Heart left ventricle (tissue), 16 donors: ENCODE data around the gene LEPROT. TPM values are rescaled to one million over a fixed set of nuclear protein-coding genes. Genes with fewer than 3 reads are reported as not detected.
A peak's percentile ranks its signal among the peaks of the same experiment; 100 is the strongest.
"Not testable (repeated sequence)": the region's sequence is repeated elsewhere in the genome, so short reads cannot be mapped to it uniquely, and the experiment has no call there.

Source experiments
- ATAC-seq, 4 donors: fragments of 200-7000 bp; cut with Tn5 transposase; one replicate each; pipeline ENCODE4 v1.9.1; 2020 to 2022; ENCODE audit warnings: moderate library complexity in 4 of 4, mild to moderate bottlenecking in 3 of 4, moderate number of reproducible peaks in 1 of 4
- DNase-seq, 5 donors: peaks; one replicate each; pipeline ENCODE4 v3.0.0-alpha.2; 2020
- H3K27ac ChIP-seq, 12 donors: fragments of 200-600 bp; sonication (generic) in 4 of 12; one replicate each; pipeline versions ENCODE4 v1.5.0 to v1.8.0; 2016 to 2022; ENCODE audit warnings: mild to moderate bottlenecking in 2 of 12
- H3K27me3 ChIP-seq, 9 donors: fragments of 200-600 bp; sonication (generic) in 2 of 9; one replicate each; pipeline versions ENCODE4 v1.5.1 to v1.8.0; 2016 to 2022; ENCODE audit warnings: mild to moderate bottlenecking in 3 of 9
- H3K36me3 ChIP-seq, 9 donors: fragments of 200-600 bp; sonication (generic) in 2 of 9; one replicate each; pipeline versions ENCODE4 v1.5.0 to v1.8.0; 2018 to 2022; ENCODE audit warnings: mild to moderate bottlenecking in 2 of 9
- H3K4me1 ChIP-seq, 12 donors: fragments of 200-600 bp; sonication (generic) in 4 of 12; one replicate each; pipeline versions ENCODE4 v1.5.0 to v1.8.0; 2016 to 2022; ENCODE audit warnings: mild to moderate bottlenecking in 3 of 12
- H3K4me3 ChIP-seq, 12 donors: fragments of 200-600 bp; sonication (generic) in 4 of 12; one replicate each; pipeline versions ENCODE4 v1.5.0 to v1.8.0; 2017 to 2022; ENCODE audit warnings: mild to moderate bottlenecking in 9 of 12, moderate library complexity in 4 of 12
- H3K9me3 ChIP-seq, 12 donors: fragments of 200-600 bp; sonication (generic) in 4 of 12; one replicate each; pipeline versions ENCODE4 v1.5.0 to v1.8.0; 2016 to 2022; ENCODE audit warnings: mild to moderate bottlenecking in 1 of 12
- POLR2A ChIP-seq, 2 donors: fragments of 450-650 bp; IDR thresholded peaks; one replicate each; pipeline ENCODE4 v1.6.1; 2017; ENCODE audit warnings: antibody characterized with exemption in 2 of 2, mild to moderate bottlenecking in 2 of 2, moderate library complexity in 2 of 2
- WGBS, 4 donors: extraction: QIAGEN DNeasy Blood & Tissue Kit in 2 of 4; methylation state at CpG; one replicate each; pipeline versions ENCODE4 v1.1.5 to v1.1.7; 2013 to 2018; 5-methylcytosine and 5-hydroxymethylcytosine counted together
- intact Hi-C, 10 donors: fragments of 100-400 bp; cut with DNase I; formaldehyde crosslinking; loops; one replicate each; pipeline versions ENCODE4 v1.11.1 to v1.14.2; 2022
- polyA plus RNA-seq, 2 donors: library from polyadenylated mRNA; stranded (reverse); fragments of 200-250 nt; gene quantifications; one replicate each; pipeline ENCODE4 v1.2.3, GENCODE V29; 2013
- total RNA-seq, 9 donors: library from RNA; depleted of rRNA in 2 of 9; stranded (reverse); fragments of >200 nt in 2 of 9; fragmentation: NEBNext Ultra II Directional in 3 of 9; extraction: Animal tissue kit (Norgen Biotek cat#: 25700) in 3 of 9; gene quantifications; one replicate each; pipeline versions ENCODE4 v1.1.0 to v1.2.4, GENCODE V29; 2016 to 2023
- TF ChIP-seq, protein P1 (sequence below), 12 donors: fragments of 200-600 bp; sonication (generic) in 4 of 12; IDR thresholded peaks; one replicate each; pipeline versions ENCODE4 v1.5.0 to v1.8.0; 2018 to 2022; ENCODE audit warnings: antibody characterized with exemption in 12 of 12, mild to moderate bottlenecking in 5 of 12
- donor health status: ischemic (EF 13 %, LVEDD 7.1; RV severe dilation, severe dysfunction).
- donor health status: healthy with polysubstance abuse.
- donor health status: DM: no; HTN: yes; CAD: no.
- donor health status: DM: no; HTN: no; CAD: no.
- donor health status: ischemic (EF 25% LVEDD 6.9; RV normal size, moderate dysfunction).
- donor health status: ischemic (EF 25% LVEDD 5.7; RV mildly dilated, moderate dysfunction).
- donor health status: healthy.
- donor health status: DM: yes; HTN: yes; CAD: no.
- donor health status: ischemic (EF 35%, LVEDD 5.7; RV mildly dilated, moderate dysfunction).
- donor health status: nonischemic (EF 11% LVEDD 7.7; RV severe dilation, severe dysfunction).
- donor health status: DM: yes; HTN: yes; CAD: no.
- donor health status: PGD.
- donor health status: ischemic (EF 29% LVEDD 5.4; RV normal size, mild dysfunction).
- donor health status: nonischemic (EF 23%, LVEDD 6.1; RV moderate dilation, normal function).

LEPROT gene
- total and polyA plus RNA-seq, 11 donors = 20.8 to 66.2 (median 46.2) TPM

DNA sequence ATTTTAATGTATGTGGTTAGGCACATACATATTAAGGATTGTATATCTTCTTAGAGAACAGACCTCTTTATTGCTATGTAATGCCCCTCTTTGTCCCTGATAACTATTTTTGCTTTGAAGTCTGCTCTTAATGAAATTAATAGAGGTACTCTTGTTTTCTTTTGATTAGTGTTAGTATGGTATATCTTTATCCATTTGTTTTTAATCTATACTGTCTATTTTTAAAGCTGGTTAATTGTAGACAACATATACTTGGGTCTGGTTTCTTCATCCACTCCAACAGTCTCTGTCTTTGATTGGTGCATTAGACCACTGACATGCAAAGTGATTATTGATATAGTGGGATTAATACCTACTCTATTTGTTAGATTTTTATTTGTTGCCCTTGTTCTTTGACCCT lies 36.0 kb downstream of the LEPROT start:
- Histone ChIP-seq H3K36me3 (no peaks in the 10 kb centered on the region), H3K4me1 (no peaks in the 10 kb centered on the region), H3K4me3 (no peak overlapping the region), H3K27me3 (no peaks in the 10 kb centered on the region), H3K9me3 (peaks cover 0 to 9% (median 0%) of the 10 kb centered on the region in 12 donors), H3K27ac (no peak overlapping the region)
- DNase-seq (no peak), ATAC-seq (no peak)
- intact Hi-C loops = no loop called here
- no peak for TF ChIP-seq POLR2A (IDR thresholded peaks at IDR 0.05)
- TF ChIP-seq, protein P1, sequence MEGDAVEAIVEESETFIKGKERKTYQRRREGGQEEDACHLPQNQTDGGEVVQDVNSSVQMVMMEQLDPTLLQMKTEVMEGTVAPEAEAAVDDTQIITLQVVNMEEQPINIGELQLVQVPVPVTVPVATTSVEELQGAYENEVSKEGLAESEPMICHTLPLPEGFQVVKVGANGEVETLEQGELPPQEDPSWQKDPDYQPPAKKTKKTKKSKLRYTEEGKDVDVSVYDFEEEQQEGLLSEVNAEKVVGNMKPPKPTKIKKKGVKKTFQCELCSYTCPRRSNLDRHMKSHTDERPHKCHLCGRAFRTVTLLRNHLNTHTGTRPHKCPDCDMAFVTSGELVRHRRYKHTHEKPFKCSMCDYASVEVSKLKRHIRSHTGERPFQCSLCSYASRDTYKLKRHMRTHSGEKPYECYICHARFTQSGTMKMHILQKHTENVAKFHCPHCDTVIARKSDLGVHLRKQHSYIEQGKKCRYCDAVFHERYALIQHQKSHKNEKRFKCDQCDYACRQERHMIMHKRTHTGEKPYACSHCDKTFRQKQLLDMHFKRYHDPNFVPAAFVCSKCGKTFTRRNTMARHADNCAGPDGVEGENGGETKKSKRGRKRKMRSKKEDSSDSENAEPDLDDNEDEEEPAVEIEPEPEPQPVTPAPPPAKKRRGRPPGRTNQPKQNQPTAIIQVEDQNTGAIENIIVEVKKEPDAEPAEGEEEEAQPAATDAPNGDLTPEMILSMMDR (IDR thresholded peaks at IDR 0.05) = no peak

DNA sequence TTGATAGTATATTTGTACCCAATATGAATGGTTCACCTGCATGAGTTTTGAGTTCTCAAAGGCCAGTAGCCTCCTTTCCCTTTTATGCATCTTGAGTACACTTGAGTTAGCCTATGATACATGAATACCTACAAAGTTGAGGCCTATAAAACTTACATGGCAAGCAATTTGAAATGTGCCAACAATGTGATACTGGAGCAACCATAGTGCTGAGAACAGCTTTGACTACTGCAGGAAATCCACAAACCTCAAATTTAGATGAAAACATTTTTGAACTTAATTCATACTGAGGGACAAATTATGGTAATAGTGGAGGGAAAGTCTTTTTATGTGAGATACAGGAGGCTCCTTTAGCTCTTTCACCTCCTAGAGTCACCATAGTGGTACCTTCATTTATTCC lies 37.4 kb downstream of the LEPROT start:
- no peak for TF ChIP-seq POLR2A (IDR thresholded peaks at IDR 0.05)
- TF ChIP-seq, protein P1 (IDR thresholded peaks at IDR 0.05) = no peak
- no peak for ATAC-seq
- Histone ChIP-seq H3K4me1 (no peaks in the 10 kb centered on the region), H3K9me3 (peaks cover 0 to 9% (median 0%) of the 10 kb centered on the region in 12 donors), H3K36me3 (no peaks in the 10 kb centered on the region), H3K27ac (no peak overlapping the region), H3K4me3 (no peak overlapping the region), H3K27me3 (no peaks in the 10 kb centered on the region)
- intact Hi-C loops = no loop called here
- DNase-seq = no peak

DNA sequence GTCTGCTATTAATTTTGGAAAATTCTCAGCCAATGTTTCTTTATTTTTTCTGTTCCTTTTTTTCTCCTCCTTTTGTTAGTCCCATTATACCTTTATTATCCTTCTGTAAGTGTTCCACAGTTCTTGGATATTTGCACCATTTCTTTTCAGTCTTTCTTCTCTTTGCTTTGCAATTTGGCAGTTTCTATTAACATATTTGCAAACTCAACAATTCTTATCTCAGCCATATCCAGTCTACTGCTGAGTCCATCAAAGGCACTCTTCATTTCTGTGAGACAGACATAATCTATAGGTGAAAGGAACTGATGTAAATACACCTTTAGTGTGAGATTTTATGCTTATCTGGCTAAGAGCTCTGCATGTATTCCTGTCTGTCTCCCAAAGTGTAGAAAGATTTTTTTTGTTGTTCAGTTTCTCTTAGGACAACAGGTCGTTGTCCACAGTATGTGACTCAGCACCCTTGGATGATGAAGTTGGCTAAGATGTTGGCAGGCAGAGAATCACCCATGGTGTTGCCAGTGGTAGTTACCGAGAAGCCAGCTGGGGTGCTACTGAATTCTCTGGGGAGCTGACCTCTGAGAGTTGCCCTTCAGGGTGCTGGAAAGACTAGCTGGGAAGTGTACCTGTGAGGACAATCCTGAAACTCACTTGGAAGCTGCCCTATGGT lies 38.4 kb downstream of the LEPROT start:
- peaks cover 0 to 14% (median 0%) of the 10 kb centered on the region in 12 donors for H3K9me3 ChIP-seq
- 72 to 82% (median 77%) methylated on average over 2 of the region's 2 CpGs for WGBS, 4 donors
- no peak overlapping the region for H3K4me3 ChIP-seq
- no peaks in the 10 kb centered on the region for H3K27me3 ChIP-seq
- no peak for ATAC-seq
- TF ChIP-seq POLR2A (IDR thresholded peaks at IDR 0.05) = no peak
- TF ChIP-seq, protein P1 (IDR thresholded peaks at IDR 0.05) = no peak
- H3K27ac ChIP-seq = no peak overlapping the region
- H3K4me1 ChIP-seq = no peaks in the 10 kb centered on the region
- no peak for DNase-seq
- intact Hi-C loops = no loop called here
- no peaks in the 10 kb centered on the region for H3K36me3 ChIP-seq

DNA sequence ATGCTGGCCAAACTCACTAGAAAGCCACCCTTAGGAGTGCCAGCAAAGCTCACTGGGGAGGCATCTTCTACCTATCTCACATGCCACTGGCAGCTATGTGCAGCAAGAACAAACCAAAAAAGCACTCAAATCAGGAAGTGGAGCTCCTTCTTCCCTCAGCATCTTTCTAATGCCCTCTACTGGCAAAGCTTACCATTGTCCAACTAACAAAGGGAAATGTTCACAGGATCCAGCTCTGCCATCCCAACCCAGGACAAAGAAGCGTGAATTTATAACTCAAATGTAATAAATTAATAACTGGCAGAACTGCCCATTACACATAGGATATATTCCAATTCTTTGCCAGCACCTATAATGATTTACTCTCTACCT lies 38.9 kb downstream of the LEPROT start:
- no peaks in the 10 kb centered on the region for H3K36me3 ChIP-seq
- 74 to 88% (median 81%) methylated on average over 1 of the region's 1 CpG for WGBS, 4 donors
- TF ChIP-seq POLR2A (IDR thresholded peaks at IDR 0.05) = no peak
- TF ChIP-seq, protein P1 (IDR thresholded peaks at IDR 0.05) = peak in 10 of 12 donors; percentile 17 to 55 (median 40)
- intact Hi-C loops = no loop called here
- H3K9me3 ChIP-seq = peaks cover 0 to 14% (median 0%) of the 10 kb centered on the region in 12 donors
- no peaks in the 10 kb centered on the region for H3K27me3 ChIP-seq
- no peak overlapping the region for H3K27ac ChIP-seq
- no peak overlapping the region for H3K4me3 ChIP-seq
- DNase-seq (no peak), ATAC-seq (peak in 1 of 4 donors; percentile 41)
- no peaks in the 10 kb centered on the region for H3K4me1 ChIP-seq

DNA sequence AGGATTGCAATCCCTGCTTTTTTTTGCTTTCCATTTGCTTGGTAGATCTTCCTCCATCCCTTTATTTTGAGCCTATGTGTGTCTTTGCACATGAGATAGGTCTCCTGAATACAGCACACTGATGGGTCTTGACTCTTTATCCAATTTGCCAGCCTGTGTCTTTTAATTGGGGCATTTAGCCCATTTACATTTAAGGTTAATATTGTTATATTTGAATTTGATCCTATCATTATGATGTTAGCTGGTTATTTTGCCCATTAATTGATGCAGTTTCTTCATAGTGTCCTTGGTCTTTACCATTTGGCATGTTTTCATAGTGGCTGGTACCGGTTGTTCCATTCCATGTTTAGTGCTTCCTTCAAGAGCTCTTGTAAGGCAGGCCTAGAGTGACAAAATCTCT lies 45.4 kb downstream of the LEPROT start:
- 92 to 100% (median 99%) methylated on average over 1 of the region's 1 CpG for WGBS, 4 donors
- H3K4me3 ChIP-seq, DNase-seq, intact Hi-C loops, H3K27me3 ChIP-seq, ATAC-seq, H3K36me3 ChIP-seq, H3K27ac ChIP-seq: not testable (repeated sequence)
- Histone ChIP-seq H3K4me1 (peaks cover 0 to 27% (median 12%) of the 10 kb centered on the region in 12 donors), H3K9me3 (peaks cover 0 to 13% (median 0%) of the 10 kb centered on the region in 12 donors)
